HG03095 (cell line): ENCODE data around the gene FKBP5.
"Not testable (repeated sequence)": the region's sequence is repeated elsewhere in the genome, so short reads cannot be mapped to it uniquely, and the experiment has no call there.

ENCODE experiments used
- ATAC-seq: cut with Tn5 transposase; IDR thresholded peaks from one replicate; pipeline ENCODE4 v1.9.1; 2021; ENCODE audit warnings: moderate library complexity; ENCODE audit not compliant: unreplicated experiment

FKBP5 gene

DNA sequence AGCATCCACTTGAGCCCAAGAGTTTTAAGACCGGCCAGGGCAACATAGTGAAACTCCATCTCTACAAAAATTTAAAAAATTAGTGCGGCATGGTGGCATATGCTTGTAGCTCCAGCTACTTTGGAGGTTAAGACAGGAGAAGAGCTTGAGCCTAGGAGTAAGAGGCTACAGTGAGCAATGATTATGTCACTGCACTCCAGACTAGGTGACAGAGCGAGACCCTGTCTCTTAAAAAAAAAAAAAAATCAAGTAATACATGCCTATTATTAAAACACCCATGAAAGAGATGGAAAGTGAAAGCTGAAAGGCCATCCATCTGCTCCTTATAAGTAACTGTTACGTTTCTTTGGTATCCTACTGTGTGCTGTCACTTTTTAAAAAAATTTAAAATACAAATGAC, 66.4 kb downstream of the FKBP5 start:
- no peak for ATAC-seq

DNA sequence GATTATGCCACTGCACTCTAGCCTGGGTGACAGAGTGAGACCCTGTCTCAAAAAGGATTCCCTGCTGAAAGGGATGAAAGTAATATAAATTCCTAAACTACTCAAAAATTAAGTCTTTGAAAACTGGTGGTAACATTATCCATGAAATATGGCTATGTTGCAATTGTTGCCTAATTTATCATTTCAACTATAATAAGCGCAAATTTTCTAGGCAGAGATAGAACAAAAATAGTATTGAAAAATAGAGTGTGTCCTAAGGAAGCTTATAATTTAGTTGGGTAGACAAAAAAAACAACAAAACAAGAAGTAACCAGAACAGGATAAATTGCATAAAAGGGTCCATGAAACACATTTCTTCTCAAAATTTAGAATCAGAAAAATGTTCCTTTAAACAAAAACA, 68.0 kb downstream of the FKBP5 start:
- no peak for ATAC-seq

DNA sequence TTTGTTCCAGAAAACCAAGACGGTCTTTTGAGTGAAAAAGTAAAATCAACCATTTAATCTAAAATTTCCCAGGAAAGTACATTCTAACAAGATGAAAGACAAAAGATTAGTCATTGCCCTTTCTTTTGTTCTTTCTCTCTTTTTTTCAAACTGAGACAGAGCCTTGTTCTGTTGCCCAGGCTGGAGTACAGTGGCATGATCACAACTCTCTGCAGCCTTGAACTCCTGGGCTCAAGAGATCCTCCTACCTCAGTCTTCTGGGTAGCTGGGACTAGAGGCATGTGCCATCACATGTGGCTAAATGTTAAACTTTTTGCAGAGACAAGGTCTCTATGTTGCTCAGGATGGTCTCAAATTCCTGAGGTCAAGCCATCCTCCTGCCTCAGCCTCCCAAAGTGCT, 75.0 kb downstream of the FKBP5 start:
- ATAC-seq: no peak

DNA sequence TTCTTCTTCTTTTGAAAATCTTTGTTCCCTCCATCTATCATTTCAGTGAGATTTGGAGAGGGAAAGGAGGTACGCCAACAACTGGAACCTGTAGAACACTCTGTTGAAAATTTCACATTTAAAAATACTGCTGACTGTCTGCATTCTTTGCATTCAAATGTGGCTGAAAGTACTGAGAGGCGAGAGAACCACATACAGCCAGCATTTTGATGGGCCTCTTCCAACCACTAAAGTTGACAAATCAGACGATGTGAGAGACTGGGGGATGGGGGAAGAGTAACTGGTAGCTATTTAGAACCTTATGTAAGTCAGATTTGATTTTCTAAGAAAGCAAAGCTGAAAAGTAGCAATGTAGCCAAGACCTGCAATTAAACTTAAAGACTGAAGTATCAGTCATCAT, 77.5 kb downstream of the FKBP5 start:
- ATAC-seq: no peak

DNA sequence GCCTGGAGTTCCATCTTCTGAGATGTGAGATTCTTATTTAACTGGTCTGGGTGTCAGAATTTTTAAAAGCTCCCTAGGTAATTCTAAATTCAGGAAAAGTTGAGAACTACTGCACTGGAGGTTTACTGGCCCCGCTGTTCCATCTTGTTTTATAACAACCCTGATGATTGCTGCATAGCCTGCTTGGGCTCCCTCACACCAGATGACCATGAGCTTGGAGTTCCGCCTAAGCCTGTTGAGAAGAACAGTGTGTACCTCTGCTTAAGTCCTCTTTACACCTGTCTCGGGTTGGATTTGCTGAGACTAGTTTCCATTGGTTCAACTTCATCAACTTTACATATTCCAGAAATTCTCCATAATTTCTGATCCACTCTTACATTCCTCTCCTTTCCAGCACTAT, 77.9 kb downstream of the FKBP5 start:
- no peak for ATAC-seq

DNA sequence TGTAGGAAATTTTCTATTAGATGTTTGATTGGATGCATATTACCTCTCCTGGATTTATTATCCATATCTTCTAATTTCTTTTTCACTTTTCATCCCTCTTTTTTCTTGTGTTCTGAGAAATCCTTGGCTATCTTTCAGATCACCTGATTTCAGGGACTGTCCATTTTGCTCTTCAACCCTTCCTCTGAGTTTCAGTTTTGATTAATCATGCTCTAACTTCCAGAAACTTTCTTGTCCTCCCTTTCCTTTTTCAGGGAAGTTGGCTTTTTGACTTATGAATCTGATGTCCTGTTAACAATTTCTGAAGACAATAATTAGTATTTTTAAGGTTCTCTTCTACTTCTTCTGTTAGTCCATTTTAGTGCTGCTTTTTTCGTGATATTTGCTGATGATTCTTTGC, 79.1 kb downstream of the FKBP5 start:
- ATAC-seq: no peak

DNA sequence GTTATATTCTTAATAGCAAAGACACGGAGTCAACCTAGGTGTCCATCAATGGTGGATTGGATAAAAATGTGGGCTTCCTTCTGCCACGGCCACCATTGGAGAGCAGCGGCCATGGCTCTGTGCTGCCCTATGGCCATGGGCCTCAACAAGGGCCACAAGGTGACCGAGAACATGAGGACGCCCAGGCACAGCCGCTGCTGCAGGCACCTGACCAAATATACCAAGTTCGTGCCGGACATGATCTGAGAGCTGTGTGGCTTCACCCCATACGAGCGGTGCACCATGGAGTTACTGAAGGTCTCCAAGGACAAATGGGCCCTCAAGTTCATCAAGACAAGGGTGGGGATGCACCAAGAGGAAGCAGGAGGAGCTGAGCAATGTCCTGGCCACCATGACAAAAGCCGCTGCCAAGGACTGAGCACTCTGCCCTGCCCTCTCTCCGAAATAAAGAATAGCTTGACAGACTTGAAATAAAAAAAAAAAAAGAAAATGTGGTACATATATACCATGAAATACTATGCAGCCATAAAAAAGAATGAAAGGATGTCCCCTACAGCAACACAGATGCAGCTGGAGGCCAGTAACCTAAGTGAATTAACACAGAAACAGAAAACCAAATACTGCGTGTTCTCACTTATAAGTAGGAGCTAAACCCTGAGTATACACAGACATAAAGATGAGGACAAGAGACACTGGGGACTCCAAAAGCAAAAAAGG, 81.0 kb downstream of the FKBP5 start:
- ATAC-seq: no peak

DNA sequence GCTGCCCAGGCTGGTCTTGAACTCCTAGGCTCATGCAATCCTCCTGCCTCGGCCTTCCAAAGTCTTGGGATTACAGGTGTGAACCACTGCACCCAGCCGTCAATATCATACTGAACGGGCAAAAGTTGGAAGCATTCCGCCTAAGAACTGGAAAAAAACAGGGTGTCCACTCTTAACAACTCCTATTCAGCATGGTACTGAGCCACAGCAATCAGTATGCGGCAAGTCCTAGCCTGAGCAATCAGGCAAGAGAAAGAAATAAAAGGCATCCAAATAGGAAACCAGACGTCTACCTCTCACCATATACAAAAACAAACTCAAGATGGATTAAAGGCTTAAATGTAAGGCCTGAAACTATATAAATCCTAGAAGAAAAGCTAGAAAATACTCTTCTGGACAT, 83.1 kb downstream of the FKBP5 start:
- no peak for ATAC-seq

DNA sequence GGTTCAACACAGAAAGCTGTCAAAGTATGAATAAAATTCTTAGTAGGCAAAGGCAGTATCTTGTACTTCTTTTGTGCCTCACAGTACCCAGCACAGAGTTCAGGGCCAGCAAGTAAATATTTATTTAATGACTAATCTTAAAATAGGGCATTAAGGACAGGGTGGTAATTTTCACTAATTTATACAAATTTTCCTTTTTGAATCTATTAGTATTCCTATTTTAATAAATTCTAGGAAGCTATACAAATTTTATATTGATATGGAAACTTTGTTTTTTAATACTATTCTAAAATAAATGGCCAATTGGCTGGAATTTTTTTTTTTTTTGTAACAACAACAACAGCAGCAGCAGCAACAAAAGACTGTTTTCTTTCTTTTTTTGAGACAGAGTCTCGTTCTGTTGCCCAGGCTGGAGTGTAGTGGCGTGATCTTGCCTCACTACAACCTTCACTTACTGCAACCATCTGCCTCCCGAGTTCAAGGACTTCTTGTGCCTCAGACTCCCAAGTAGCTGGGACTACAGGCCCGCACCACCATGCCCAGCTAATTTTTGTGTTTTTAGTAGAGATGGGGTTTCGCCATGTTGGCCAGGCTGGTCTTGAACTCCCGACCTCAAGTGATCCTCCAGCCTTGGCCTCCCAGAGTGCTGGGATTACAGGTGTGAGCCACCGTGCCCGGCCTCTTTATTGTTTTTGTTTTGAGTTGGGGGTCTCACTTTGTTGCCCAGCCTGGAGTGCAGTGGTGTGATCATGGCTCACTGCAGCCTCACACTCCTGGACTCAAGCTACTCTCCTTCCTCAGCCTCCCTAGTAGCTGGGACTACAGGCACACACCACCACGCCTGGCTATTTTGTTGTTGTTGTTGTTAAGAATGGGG, 85.2 kb downstream of the FKBP5 start:
- ATAC-seq: no peak

DNA sequence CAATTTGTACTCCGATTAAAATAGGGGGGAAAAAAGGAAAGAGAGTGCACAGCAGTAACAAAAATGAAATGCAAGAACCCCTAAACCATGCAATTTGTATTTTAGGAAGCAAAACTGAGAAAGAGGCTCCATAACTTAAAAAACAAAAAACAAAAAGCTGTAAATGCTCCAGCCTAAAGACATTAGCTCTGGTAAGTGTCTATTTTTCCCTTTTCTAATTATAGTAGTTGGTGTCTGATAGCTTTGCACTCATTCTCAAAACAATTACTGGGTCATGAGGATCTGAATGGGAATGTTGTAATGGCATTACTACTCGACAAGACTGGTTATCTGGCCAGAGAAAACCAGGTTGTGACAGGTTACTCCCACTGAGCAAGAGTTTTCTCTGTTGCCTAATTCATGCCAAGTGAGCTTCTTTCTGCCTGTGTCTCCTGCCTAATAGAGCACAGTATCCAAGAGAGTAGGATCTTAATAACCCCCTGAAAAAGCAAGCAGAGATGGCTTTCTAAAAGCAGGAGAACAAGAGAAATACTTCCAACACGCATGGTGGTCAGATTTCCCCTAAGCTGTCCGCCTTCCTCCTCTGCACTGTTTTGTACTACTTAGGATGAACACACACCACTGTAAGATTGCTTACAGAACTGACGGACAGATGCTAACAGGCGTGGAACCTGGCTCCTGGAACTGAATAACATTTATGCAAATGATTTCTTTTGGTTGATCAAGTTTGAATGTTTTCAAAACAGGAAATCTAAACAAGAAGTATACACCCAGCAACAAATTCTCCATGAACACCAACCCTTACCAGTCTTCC, 86.4 kb downstream of the FKBP5 start:
- ATAC-seq: no peak

DNA sequence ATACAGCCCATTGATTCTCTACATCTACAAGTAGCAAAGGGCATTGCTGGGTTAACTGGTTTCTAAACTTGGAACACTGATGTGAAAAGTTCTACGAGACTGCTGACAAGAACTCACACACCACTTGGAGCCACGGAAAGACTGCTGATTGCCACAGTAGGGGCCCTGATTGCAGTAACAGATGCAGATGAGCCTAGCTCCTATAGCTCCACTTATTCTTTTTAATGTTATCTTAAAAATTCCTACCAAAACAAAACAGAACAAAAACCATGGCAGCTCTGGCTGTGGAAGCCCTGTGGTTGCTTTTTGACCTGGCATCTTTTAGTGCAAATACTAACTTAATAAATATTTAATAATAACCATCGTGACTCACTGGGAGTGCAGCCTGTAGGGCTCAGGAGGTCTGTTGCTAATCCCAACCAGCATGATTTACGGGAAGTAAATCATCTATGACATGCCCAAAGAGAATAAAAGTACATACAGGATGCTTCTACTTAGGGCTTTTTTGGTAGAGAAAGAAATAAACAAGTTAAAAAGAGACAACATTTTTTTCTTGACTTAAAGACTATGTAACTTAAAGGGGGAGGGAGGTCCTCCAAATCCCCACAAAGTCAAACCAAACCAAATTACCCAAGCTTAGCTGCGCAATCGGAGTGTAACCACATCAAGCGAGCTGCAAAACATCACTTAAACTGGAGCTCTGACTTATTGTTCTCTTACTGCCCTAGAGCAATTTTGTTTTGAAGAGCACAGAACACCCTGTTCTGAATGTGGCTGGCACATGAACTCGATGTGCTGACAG, 87.2 kb downstream of the FKBP5 start:
- no peak for ATAC-seq

DNA sequence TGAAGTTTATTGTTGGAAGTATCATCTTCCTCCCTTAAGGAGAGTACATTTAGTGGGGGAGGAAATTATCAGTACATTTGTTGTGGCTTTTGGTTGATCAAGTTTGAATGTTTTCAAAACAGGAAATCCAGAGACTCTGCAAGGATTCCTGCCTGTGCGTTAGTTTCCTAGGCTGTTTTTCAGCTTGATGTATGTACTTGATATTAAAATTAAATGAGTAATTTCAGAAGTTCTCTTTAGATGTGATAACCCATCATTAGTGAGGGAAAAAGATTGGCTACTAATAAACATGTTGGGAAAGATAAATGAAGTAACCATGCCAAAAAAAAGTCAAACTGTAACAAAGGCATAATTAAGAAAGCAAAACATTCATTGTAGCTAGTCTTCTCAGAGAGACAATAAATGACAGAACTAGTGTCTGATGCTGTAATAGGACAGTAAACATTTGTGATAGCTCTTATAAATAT, 88.0 kb downstream of the FKBP5 start:
- no peak for ATAC-seq

DNA sequence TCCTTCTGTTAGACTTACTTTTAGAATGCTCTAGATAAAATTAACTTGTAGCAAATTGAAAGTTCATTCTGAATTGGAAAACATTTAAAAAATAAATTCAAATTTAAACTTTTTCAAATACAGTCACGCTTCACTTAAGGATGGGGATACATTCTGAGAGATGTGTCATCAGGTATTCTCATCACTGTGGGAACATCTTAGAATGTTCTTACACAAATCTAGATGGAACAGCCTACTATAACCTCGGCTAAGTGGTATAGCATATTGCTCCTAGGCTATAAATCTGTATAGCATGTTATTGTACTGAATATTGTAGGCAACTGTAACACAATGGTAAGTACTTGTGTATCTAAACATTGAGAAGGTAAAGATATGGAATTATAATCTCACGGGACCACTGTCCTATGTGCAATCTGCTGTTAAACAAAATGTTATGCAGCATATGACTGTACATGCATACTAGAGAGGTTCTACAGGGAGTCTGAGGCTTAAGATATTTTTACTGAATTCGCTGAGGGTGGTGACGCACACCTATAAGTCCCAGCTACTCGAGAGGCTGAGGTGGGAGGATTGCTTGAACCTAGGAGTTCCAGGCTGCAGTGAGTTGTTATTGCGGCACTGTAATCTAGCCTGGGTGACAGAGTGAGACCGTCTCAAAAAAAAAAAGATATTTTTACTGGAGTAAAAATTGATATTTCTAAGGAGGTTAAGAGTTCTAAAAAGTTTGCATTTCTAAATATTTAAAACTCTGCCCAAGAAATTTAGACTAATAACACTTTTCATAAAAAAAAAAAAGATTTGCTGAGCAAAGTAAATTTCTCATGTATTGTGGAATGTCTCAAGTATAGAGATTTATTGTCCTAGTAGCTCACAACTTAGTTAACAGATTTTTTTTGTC, 88.7 kb downstream of the FKBP5 start:
- ATAC-seq: no peak

DNA sequence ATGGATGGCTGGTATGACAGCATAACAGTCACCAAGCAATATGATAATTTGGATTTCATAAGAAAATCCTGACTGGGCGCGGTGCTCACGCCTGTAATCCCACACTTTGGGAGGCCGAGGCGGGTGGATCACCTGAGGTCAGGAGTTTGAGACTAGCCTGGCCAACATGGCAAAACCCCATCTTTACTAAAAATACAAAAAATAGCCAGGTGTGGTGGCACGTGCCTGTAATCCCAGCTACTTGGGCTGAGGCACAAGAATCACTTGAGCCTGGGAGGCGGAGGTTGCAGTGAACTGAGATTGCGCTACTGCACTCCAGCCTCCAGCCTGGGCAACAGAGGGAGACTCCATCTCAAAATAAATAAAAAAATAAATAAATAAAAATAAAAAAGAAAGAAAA, 90.1 kb downstream of the FKBP5 start:
- not testable (repeated sequence) for ATAC-seq

DNA sequence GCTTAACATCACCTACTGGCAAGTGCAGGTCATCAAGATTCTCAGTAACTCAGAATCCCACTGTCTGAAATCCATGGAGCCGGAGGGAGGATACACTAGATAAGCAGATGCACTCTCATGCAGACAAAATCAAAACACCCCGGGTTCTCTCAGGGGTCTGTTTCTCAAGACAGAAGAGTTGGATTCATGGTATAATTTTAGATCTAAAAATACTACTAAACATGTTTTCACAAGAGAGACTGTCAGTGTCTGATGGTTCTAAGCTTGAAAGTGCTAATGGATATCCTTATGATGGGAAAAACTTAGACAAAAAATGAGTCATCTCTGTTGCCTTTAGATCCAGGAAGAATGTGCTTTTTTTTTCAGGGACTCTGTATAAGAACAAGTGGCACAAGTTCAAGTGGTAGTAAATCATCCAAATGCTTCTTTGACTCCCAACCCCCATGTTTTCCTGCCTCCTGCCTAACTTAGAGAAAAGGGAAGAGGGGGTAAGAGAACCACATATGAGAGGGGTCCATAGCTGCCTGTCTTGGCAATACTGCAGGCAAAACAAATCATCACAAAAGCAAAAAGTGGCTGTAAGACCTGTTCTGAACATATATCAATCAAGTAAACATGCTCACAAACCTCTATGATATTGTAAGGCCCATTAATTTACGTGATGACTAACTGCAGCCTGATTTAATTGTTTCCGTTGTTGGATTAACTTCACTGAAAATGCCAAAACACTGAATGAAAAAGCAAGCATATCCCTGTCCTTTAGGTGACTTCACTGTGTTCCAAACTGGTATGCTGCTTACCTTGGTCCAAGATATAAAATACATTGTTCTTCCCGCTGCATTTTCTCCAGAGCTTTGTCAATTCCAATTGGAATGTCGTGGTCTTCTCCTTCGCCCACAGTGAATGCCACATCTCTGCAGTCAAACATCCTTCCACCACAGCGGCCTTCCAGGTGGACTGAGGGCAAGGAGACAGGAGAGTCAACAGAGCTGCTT, 92.0 kb downstream of the FKBP5 start:
- no peak for ATAC-seq

DNA sequence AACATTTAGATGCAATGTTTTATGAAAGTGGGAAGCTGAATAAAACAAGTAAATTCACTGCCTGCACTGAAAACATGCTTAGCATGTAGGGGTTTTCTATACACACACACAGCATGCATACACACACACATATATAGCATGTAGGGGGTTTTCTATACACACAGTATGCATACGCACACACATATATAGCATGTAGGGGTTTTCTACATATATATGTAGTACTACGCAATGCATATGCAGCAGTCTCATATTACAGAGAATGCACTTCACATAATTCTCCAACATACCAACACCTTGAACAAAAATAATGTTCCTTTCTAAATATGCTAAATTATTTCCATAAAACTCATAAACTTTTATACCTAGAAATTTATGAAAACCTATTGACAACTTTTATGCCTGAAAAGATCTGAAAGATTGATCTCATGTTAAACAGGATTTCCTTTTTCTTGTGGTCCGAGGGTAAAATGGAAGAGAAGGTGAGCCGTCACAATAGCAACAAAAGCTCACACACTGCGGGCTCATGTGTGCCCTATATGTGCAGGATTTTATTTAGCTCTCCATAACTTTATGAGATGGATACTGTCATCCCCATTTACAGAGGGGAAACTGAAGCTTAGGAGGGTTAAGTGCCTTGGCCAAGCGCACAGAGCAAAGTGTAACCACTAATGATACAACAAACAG, 94.1 kb downstream of the FKBP5 start:
- no peak for ATAC-seq

DNA sequence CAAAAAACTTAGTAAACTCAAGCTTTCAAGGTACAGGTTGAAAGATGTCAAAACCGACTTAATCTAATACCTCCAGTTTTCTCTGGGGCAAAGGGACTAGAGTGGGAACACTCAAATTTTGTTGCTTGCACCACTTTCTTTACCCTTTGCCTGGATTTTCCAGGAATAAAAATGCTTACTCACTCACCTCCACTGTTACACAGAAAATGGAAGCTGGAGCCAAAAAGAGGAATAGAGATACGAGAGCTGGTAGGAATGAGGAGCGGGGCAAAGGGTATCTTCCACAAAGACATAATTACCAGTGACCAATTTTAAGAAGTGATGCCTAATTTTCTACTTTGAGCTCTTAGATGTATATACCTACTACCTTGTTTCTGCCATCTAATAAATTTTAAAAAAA, 96.5 kb downstream of the FKBP5 start:
- ATAC-seq: no peak

DNA sequence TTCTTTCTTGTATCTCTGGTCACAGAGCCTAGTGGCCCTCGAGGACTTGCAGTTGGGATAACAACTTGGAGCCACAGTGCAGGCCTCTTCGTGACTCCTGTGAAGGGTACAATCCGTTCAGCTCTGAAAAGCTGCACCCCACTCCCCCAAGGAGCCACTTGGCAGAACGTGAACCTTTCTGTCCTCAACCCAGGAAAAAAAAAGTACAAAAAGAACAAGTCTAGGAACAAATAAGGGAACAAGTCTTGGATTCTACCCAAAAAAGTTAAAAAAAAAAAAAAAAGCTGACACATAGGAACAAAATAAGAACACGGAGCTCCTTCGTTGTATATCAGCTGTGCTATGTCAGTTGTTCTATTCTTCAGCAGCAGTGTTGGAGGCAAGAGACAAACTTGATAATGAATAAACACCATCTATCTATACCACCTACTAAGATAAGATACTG, 98.1 kb downstream of the FKBP5 start:
- no peak for ATAC-seq
